H1 (cell line): Measurements from ENCODE around the gene ZNF771. TPM values are rescaled to one million over a fixed set of nuclear protein-coding genes. Genes with fewer than 3 reads are reported as not detected.

Experiments
- BACH1 ChIP-seq: IDR thresholded peaks from 2 replicates; pipeline ENCODE4 v1.6.1; 2012; ENCODE audit warnings: low read length, improper control_type of control experiment
- CBX8 ChIP-seq: fragments of 300-800, 300-1000 bp; sonication (generic); IDR thresholded peaks from 2 replicates; pipeline ENCODE4 v1.7.1; 2016; ENCODE audit warnings: low read depth, low read length, borderline replicate concordance
- CHD1 ChIP-seq: IDR thresholded peaks from 2 replicates; pipeline ENCODE4 v1.6.1; 2012; ENCODE audit warnings: low read depth, low read length, improper control_type of control experiment
- E2F6 ChIP-seq: IDR thresholded peaks from 2 replicates; pipeline ENCODE4 v1.6.1; 2012; ENCODE audit warnings: inconsistent platforms
- HDAC2 ChIP-seq, 2 experiments: fragments of 300-600 bp in 1 of 2; sonication (generic) in 1 of 2; IDR thresholded peaks; 2 replicates each; pipeline ENCODE4 v1.6.1; 2011 to 2012; ENCODE audit warnings: low read depth in 2 of 2, low read length in 2 of 2, mild to moderate bottlenecking in 2 of 2, moderate library complexity in 2 of 2, borderline replicate concordance in 1 of 2, inconsistent platforms in 1 of 2
- HDAC6 ChIP-seq: IDR thresholded peaks from one replicate; pipeline ENCODE4 v1.7.1; 2012; ENCODE audit warnings: low read depth, mild to moderate bottlenecking, inconsistent platforms, low read length, moderate library complexity
- NANOG ChIP-seq: IDR thresholded peaks from 2 replicates; pipeline ENCODE4 v1.6.1; 2011; ENCODE audit warnings: low read length, low read depth, mild to moderate bottlenecking, inconsistent platforms; ENCODE audit not compliant: insufficient read depth, poor library complexity, severe bottlenecking
- PHF8 ChIP-seq: fragments of 200-600 bp; sonication (generic); conservative IDR thresholded peaks from 2 replicates; pipeline ENCODE4 v1.7.1; 2012; ENCODE audit warnings: low read depth, mild to moderate bottlenecking, inconsistent platforms, low read length, moderate library complexity
- POLR2A ChIP-seq, 2 experiments: IDR thresholded peaks; 1 replicate in 1 of 2; 2 replicates in 1 of 2; pipeline ENCODE4 v1.6.1; 2011; ENCODE audit warnings: low read depth in 2 of 2, low read length in 2 of 2, mild to moderate bottlenecking in 2 of 2; ENCODE audit errors: control extremely low read depth in 1 of 2
- RBBP5 ChIP-seq: IDR thresholded peaks from 2 replicates; pipeline ENCODE4 v1.7.1; 2012; ENCODE audit warnings: low read depth, mild to moderate bottlenecking, inconsistent platforms, low read length, moderate library complexity, borderline replicate concordance
- RFX5 ChIP-seq: IDR thresholded peaks from 2 replicates; pipeline ENCODE4 v1.6.1; 2011; ENCODE audit warnings: low read depth, low read length, improper control_type of control experiment, borderline replicate concordance
- SIN3A ChIP-seq, 2 experiments: IDR thresholded peaks in 1 of 2; conservative IDR thresholded peaks in 1 of 2; 2 replicates each; pipeline ENCODE4 v1.6.1; 2011 to 2012; ENCODE audit warnings: low read length in 2 of 2, improper control_type of control experiment in 1 of 2, low read depth in 1 of 2, mild to moderate bottlenecking in 1 of 2
- SP1 ChIP-seq: IDR thresholded peaks from 2 replicates; pipeline ENCODE4 v1.6.1; 2011; ENCODE audit warnings: low read depth, low read length
- SP2 ChIP-seq: IDR thresholded peaks from 2 replicates; pipeline ENCODE4 v1.6.1; 2012; ENCODE audit warnings: mild to moderate bottlenecking, low read length, inconsistent platforms
- SRF ChIP-seq: IDR thresholded peaks from 2 replicates; pipeline ENCODE4 v1.6.1; 2011; ENCODE audit warnings: mild to moderate bottlenecking, low read depth, low read length, moderate library complexity
- TBP ChIP-seq: IDR thresholded peaks from 2 replicates; pipeline ENCODE4 v1.6.1; 2011; ENCODE audit warnings: low read depth, low read length, improper control_type of control experiment
- TCF12 ChIP-seq: IDR thresholded peaks from 2 replicates; pipeline ENCODE4 v1.6.1; 2011; ENCODE audit warnings: low read depth, mild to moderate bottlenecking, low read length
- polyA plus RNA-seq, 7 experiments: library from polyadenylated mRNA; depleted of rRNA in 3 of 7; stranded (reverse) in 5 of 7; unstranded in 2 of 7; fragments of >200 nt in 5 of 7; fragments of 200-250 nt in 2 of 7; gene quantifications; 1 replicate in 5 of 7; 2 replicates in 1 of 7; 4 replicates in 1 of 7; pipeline versions ENCODE4 v1.2.1 to v1.2.3, GENCODE V29; 2011 to 2013; ENCODE audit warnings: missing spikeins in 2 of 7, mixed read lengths in 2 of 7
- total RNA-seq: library from RNA; stranded (reverse); fragmentation: NEBNext Ultra II Directional; extraction: Animal tissue kit (Norgen Biotek cat#: 25700); gene quantifications from 2 replicates; pipeline ENCODE4 v1.2.1, GENCODE V29; 2021
- TF ChIP-seq, protein P1 (sequence below): IDR thresholded peaks from 2 replicates; pipeline ENCODE4 v1.6.1; 2012; ENCODE audit warnings: inconsistent platforms

The ZNF771 gene
- total and polyA plus RNA-seq, 2 of the 8 experiments (the other 6 are each of a cell fraction or from before 2014, with no cell fraction given): 10.6 to 15.7 TPM

- TF ChIP-seq, protein P1, sequence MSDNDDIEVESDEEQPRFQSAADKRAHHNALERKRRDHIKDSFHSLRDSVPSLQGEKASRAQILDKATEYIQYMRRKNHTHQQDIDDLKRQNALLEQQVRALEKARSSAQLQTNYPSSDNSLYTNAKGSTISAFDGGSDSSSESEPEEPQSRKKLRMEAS: peak; percentile 63; the same call in 1 of the 2 replicates
- 0 out of 2 replicates have a peak, but pooled peaks have one; percentile 44 for TF ChIP-seq SP1
- TF ChIP-seq CHD1: no peak
- no peak for TF ChIP-seq SP2
- no peak for TF ChIP-seq NANOG
- peak; percentile 26; the same call in 1 of the 2 replicates for TF ChIP-seq E2F6
- TF ChIP-seq POLR2A (IDR thresholded peaks at IDR 0.05; ENCODE audit: control extremely low read depth in 1 of 2, low read depth in 2 of 2, low read length in 2 of 2): peak; percentile 29 to 64; a peak in 2 of 3 replicates
- peak; percentile 74 for TF ChIP-seq TBP
- TF ChIP-seq SRF: no peak
- no peak for TF ChIP-seq RFX5
- TF ChIP-seq CBX8: no peak
- TF ChIP-seq PHF8: peak; percentile 18; the same call in 1 of the 2 replicates
- no peak for TF ChIP-seq BACH1
- TF ChIP-seq HDAC6: no peak
- peak; percentile 41 to 59; a peak in 2 of 4 replicates for TF ChIP-seq SIN3A (conservative IDR thresholded peaks at IDR 0.05 in 1 of 2, IDR thresholded peaks at IDR 0.05 in 1 of 2; ENCODE audit: low read depth in 1 of 2, low read length in 2 of 2)
- TF ChIP-seq RBBP5: no peak
- no peak for TF ChIP-seq TCF12
- peak; percentile 35 to 64; a peak in 1 of 4 replicates for TF ChIP-seq HDAC2 (IDR thresholded peaks at IDR 0.05; ENCODE audit: borderline replicate concordance in 1 of 2, low read depth in 2 of 2, low read length in 2 of 2)
- TF ChIP-seq, all 59 proteins: peak for 15
Observed at GRCh38 chr16:30378236-30379157, 28.9 kb upstream of the ZNF771 start (continued).
